Measurements from ENCODE around the gene LAMA4. TPM values are rescaled to one million over a fixed set of nuclear protein-coding genes. Genes with fewer than 3 reads are reported as not detected.

The LAMA4 gene
- total RNA-seq: 10 to 100 TPM; 29.0 to 92.8 (median 42.5) TPM
- 10 to 100 TPM; 32.3 to 84.7 TPM for polyA plus RNA-seq
- long read RNA-seq, donor 1, partial matches to known transcripts: 19 of 35 reads
- long read RNA-seq, donor 1, other reads (novel, unspliced or antisense): 11 of 35 reads
- long read RNA-seq, donor 2, partial matches to known transcripts: 0 of 3 reads
- long read RNA-seq, donor 2, other reads (novel, unspliced or antisense): 0 of 3 reads
- long read RNA-seq, donor 3, full-length matches to known transcripts: 26 of 56 reads
- long read RNA-seq, donor 3, partial matches to known transcripts: 23 of 56 reads
- long read RNA-seq, donor 3, other reads (novel, unspliced or antisense): 7 of 56 reads

- Histone ChIP-seq H3K4me1 (ENCODE audit: insufficient read depth) (peaks cover 6% of the 10 kb centered on the region), H3K4me3 (peak within 1 kb of the TSS; percentile 83), H3K27ac (peak within 1 kb of the TSS; percentile 31 to 76), H3K9me3 (no peaks in the 10 kb centered on the region), H3K27me3 (no peaks in the 10 kb centered on the region), H3K36me3 (no peaks in the 10 kb centered on the region)
- WGBS, 3 donors: 0 to 2% (median 1%) methylated on average over 51 to 52 of the region's 52 CpGs
- peak; percentile 55 to 71 (median 60) for DNase-seq
- TF ChIP-seq CTCF (IDR thresholded peaks at IDR 0.05) (peak in 1 of 3 donors; percentile 16), EP300 (IDR thresholded peaks at IDR 0.05) (no peak), POLR2A (IDR thresholded peaks at IDR 0.05) (peak; percentile 29)
- intact Hi-C loops (cut with DNase I): loop anchor here in 1 of 4 donors (5.0 kb wide), 1 partner anchor 52 kb away; no protein-coding TSS in a partner anchor
These were observed at the start of gene LAMA4 for GRCh38 chr6:112253841-112254816. Gene LAMA4, minus strand, starts transcription at chr6:112254567. Its CDS starts 417 bp downstream, at chr6:112254150.

GRCh38 chr6:112302142-112302705 is 47.9 kb upstream of the LAMA4 start:
- Histone ChIP-seq H3K4me1 (ENCODE audit: insufficient read depth) (peaks cover 9% of the 10 kb centered on the region), H3K4me3 (no peak overlapping the region), H3K9me3 (no peaks in the 10 kb centered on the region), H3K27me3 (no peaks in the 10 kb centered on the region), H3K27ac (no peak overlapping the region), H3K36me3 (no peaks in the 10 kb centered on the region)
- no peak for DNase-seq
- TF ChIP-seq CTCF (IDR thresholded peaks at IDR 0.05) (no peak), EP300 (IDR thresholded peaks at IDR 0.05) (no peak), POLR2A (IDR thresholded peaks at IDR 0.05) (no peak)
- WGBS, 3 donors: 69 to 82% (median 76%) methylated on average over 3 of the region's 3 CpGs
- intact Hi-C loops (cut with DNase I): no loop called here

GRCh38 chr6:112300896-112301295 is 46.5 kb upstream of the LAMA4 start:
- no peak overlapping the region for H3K4me3 ChIP-seq
- no peaks in the 10 kb centered on the region for H3K36me3 ChIP-seq
- no peak for DNase-seq
- intact Hi-C loops (cut with DNase I): no loop called here
- no peaks in the 10 kb centered on the region for H3K27me3 ChIP-seq
- no peaks in the 10 kb centered on the region for H3K9me3 ChIP-seq
- H3K27ac ChIP-seq: no peak overlapping the region
- H3K4me1 ChIP-seq (ENCODE audit: insufficient read depth): peaks cover 6% of the 10 kb centered on the region
- TF ChIP-seq CTCF (IDR thresholded peaks at IDR 0.05) (no peak), POLR2A (IDR thresholded peaks at IDR 0.05) (no peak), EP300 (IDR thresholded peaks at IDR 0.05) (no peak)

- TF ChIP-seq CTCF (IDR thresholded peaks at IDR 0.05) (no peak), POLR2A (IDR thresholded peaks at IDR 0.05) (no peak), EP300 (IDR thresholded peaks at IDR 0.05) (no peak)
- 43 to 55% (median 48%) methylated on average over 1 of the region's 1 CpG for WGBS, 3 donors
- H3K27ac ChIP-seq: peak overlapping the region in 1 of 2 donors; percentile 13
- intact Hi-C loops (cut with DNase I): no loop called here
- H3K36me3 ChIP-seq: no peaks in the 10 kb centered on the region
- no peaks in the 10 kb centered on the region for H3K9me3 ChIP-seq
- no peak for DNase-seq
- H3K27me3 ChIP-seq: no peaks in the 10 kb centered on the region
- H3K4me1 ChIP-seq (ENCODE audit: insufficient read depth): peaks cover 6% of the 10 kb centered on the region
- H3K4me3 ChIP-seq: no peak overlapping the region
These were observed 44.5 kb upstream of the LAMA4 start for GRCh38 chr6:112298816-112299281.

All from ovary (tissue), 10 donors.